GM21529 (cell line): Measurements from ENCODE around the gene SNAP29.
"Not testable (repeated sequence)": the region's sequence is repeated elsewhere in the genome, so short reads cannot be mapped to it uniquely, and the experiment has no call there.

Experiments used
- ATAC-seq: cut with Tn5 transposase; IDR thresholded peaks from one replicate; pipeline ENCODE4 v1.9.1; 2021; ENCODE audit not compliant: unreplicated experiment

SNAP29 gene

GRCh38 chr22:20834206-20834605 lies 24.6 kb upstream of the SNAP29 start:
- no peak for ATAC-seq

DNA sequence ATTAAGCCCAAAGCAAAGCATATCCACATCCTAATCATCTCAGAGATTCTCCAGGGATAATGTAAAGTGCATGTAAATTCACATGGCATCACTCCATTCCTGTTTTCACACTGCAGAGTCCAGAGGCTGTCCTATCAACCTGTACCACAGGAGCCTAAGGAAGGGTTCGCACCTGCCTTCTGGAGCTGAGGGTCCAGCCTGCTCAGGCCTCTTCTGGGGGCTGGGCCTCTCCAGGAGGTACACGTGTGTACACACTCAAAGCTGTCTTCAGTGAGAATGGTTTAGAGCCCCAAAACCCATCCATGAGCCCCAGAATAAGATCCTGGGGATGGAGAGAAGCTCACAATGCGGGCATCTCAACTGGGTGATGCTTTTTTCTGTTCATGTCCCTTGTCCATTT lies 24.1 kb upstream of the SNAP29 start:
- no peak for ATAC-seq

- ATAC-seq, result no peak
Measured at GRCh38 chr22:20836987-20837823, 21.6 kb upstream of the SNAP29 start.

GRCh38 chr22:20839354-20839753 lies 19.5 kb upstream of the SNAP29 start:
- ATAC-seq, result not testable (repeated sequence)

GRCh38 chr22:20839837-20840645 lies 18.8 kb upstream of the SNAP29 start:
- no peak for ATAC-seq

DNA sequence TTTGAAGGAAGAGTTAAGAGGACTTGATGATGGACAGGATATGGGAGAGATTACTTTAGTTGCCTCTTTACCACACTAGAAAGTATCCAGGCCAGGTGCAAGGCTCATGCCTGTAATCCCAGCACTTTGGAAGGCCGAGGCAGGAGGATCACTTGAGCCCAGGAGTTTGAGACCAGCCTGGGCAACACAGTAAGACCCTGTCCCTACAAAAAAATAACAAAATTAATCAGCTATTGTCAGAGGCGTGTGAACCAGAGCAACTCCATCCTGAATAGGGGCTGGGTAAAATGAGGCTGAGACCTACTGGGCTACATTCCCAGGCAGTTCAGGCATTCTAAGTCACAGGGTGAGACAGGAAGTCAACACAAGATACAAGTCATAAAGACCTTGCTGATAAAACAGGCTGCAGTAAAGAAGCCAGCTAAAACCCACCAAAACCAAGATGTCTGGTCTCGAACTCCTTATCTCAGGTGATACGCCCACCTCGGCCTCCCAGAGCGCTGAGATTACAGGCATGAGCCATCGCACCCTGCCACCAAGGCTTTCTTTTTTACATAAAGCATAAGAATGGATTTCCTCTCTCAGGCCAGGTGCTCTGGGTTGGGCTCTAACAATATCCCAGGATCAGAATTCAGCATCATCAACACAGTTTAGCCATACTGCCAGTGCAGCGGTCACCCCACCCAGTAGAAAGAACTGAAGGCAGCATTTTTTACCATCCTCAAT lies 18.0 kb upstream of the SNAP29 start:
- no peak for ATAC-seq

GRCh38 chr22:20843501-20843900 lies 15.3 kb upstream of the SNAP29 start:
- ATAC-seq, result no peak

- no peak for ATAC-seq
Measured at GRCh38 chr22:20844055-20845037, 14.5 kb upstream of the SNAP29 start.

GRCh38 chr22:20847318-20847822 lies 11.4 kb upstream of the SNAP29 start:
- ATAC-seq, result no peak

DNA sequence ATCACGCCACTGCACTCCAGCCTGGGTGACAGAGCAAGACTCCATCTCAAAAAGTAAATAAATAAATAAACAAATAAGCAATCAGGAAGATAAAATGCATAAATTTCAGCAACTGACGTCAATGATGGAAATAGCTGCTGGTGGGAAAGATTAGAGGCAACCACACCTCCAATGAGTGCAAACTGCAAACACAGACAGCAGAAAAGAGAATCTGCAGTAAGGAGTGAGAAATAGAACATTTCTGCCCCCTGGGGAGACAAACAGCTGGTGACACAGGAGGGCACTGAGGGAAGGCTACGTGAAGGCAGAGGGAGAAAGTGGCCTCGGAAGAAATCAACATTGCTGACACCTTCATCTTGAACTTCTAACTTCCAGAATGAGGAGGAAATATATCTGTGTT lies 6.7 kb upstream of the SNAP29 start:
- ATAC-seq, result no peak

DNA sequence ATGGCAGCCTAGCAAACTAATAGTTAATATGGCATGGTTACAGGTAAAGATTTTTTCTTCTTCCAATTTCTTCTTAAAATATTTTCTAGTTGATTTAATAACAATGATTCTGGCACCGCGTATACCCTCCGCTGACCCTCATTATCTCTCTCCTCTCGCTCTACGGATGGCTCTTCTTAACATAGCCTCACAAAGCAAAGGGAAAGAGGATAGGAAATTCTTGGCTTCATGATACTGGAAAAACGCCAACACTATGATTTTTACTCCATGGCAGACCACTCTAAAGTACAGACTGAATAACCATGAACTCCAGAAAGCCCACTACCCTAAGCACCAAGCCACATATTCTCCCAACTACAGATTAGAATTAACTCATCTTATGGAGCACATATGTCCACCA lies 6.3 kb upstream of the SNAP29 start:
- no peak for ATAC-seq

GRCh38 chr22:20853236-20853660 lies 5.6 kb upstream of the SNAP29 start:
- ATAC-seq, result no peak

GRCh38 chr22:20857247-20857643 lies 1.6 kb upstream of the SNAP29 start:
- no peak for ATAC-seq

DNA sequence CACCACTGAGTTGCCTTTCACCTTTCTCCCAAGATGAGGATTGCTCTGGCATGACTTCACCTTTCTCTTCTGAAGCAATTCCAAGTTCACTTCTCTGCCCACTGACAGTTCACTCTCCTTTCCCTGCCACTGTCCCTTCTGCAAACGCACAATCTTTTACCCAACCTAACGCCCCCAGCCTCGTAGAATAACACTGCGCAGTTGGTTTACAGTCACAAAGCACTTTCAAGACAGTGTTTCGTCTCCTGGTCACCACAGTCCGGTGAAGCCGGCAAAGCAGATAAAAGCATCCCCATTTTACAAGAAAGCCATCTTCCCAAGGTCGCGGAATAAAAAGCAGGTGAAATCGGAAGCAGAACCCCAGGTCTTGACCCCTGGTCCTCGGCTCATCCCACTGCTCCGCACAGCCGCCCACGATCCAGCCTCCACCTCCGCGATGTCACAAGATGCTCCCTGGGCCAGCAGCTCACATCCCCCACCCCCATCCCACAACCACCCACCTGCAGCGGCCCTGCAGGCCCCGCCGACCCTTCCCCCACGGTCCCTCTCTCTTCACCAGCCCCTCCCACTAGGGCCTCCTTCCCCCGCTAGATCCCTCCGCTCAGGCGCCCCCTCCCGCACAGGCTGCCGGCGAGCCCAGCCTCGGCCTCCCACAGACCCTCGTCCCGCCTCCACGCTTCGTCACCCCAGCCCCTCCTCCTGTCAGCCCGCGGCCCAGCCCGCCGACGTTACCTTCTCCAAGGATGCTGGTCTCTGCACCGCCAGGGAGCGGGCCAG lies 781 bp upstream of the SNAP29 start:
- peak; percentile 44 for ATAC-seq

DNA sequence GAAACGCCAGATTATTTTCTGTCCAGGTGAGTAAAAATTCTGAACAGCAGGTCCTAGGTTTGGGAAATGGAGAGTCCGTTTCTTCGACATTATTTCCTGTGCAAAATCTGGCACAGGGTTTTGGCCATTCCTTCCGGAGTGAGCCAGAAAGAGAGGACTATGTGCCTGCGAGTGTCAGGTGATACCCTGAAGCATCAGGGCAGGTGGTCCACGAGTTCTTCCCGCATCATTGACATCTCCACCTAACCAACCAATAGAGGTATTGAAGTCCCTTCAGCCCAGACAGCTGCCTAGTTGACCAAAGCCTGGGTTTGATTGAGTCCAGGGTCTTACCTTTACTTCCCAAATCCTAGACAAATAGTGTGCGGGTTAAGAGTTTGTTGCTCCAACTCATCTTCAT lies 808 bp downstream of the SNAP29 start:
- no peak for ATAC-seq

DNA sequence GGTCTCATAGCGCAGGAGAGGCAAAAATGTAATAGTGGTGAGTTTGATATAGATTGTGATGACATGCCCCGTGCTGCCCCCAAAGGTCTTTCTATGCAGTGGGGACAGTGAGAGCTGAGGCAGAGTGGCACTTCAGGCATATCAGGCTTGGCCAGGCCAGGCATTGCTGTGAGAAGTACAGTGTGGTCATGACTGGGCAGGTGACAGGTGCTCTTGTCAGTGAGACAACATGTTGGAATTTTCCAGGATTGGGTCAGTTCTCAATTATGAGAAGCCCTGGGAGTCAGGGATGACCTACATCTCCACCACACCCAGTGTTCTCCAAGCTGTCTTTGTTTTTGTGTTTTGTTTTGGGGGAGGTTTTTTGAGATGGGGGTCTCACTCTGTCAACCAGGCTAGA lies 3.7 kb downstream of the SNAP29 start:
- ATAC-seq, result no peak

DNA sequence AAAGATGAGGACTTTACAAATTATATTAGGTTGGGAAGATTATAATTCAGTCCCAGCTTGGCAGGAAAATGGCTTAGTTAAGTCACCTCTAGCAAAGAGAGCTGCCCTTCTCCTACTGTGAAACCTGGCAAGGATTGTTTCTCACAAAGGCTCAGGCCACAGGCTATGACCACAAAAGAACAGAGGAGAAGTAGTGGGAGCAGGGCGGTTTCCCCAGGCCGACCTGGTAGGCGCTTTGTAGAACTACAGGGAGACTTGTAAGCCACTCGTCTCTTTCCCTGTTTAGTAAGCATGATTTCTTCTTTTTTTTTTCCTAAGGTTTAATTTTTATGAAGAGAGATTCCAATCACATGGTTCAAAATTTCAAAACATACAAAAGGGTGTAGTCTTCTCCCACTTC lies 4.6 kb downstream of the SNAP29 start:
- no peak for ATAC-seq

DNA sequence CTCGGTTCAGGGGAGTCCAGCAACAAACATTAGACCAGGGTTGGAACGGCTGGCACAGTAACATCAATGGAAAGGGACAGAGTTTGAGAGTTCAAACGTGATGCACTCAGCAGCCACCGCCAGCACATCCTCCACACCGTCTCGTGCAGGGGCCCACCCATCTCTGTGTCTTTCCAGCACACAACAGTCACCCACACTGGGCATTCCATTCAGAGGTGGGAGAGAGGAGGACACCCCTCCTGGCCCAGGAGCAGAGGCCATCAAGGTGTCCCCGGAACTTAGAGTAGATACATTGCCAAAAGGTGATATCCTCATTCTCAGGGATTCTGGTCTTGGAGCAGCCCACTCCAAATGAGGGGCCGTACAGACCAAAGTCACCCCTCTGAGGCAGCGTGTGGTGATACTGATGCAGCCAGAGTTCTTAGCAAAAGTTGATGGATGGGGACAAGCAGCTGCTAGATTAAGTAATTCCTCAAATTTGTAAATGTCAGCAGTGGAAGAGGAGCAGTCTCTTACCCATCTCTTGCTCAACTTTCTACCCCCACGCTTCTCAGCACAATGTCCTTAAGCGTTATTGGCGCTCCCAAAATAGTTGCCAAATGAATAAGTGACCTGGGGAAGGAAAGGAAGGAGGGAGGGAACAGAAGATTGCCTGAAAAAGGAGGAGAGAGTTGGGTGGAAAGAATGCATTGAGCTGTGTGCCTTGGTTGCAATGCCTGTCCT lies 5.5 kb downstream of the SNAP29 start:
- no peak for ATAC-seq

DNA sequence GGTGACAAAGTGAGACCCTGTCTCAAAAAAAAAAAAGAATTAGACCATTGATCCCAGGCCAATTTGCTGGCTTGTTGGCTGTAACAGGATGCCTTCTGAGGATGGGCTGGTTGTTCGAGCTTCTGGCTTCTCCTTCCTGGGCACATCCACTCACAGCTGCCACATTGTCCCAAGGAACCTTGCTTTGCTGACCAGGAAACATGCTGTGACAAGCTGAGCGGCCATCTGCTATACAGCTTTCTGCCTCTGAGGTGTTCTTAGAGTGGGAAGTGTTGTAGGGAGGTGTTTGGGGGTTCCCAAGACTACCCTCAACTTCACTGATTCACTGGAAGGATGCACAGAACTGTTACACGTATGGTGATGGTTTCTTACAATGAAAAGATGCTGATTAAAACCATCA lies 6.5 kb downstream of the SNAP29 start:
- no peak for ATAC-seq
